Stimulated activated CD8-positive, alpha-beta memory T cell treated with anti-CD3 and anti-CD28 coated beads, Interleukin-15, amount 100 ng/mL, for 24 hours (primary cell): ENCODE data around the gene DNAH10.
"Not testable (repeated sequence)": the region's sequence is repeated elsewhere in the genome, so short reads cannot be mapped to it uniquely, and the experiment has no call there.

Experiments
- DNase-seq: peaks from one replicate; pipeline ENCODE4 v3.0.0-alpha.2; 2020; ENCODE audit warnings: low read depth

DNAH10 gene

GRCh38 chr12:123934829-123935228 lies 172.7 kb downstream of the DNAH10 start:
- no peak for DNase-seq

GRCh38 chr12:123935956-123936355 lies 173.9 kb downstream of the DNAH10 start:
- DNase-seq = no peak

DNA sequence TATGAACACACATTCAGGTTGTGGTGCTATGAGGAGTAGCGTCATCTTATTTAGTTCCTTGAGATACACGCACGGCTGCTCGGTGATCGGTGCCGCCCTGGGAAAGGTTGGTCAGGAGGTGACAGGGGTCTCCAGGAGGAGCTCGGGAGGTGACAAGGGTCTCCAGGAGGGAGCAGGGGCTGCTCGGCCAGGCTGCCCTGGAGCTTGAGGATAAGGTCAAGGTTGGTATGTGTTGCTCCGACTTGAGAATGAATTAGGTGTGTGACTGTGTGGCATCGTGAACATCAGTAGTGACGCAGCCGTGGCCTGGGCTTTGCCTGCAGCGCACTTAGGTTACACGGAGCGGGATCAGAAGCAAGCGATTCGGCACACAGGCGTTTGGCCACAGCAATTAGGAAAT lies 174.4 kb downstream of the DNAH10 start:
- DNase-seq = no peak

- DNase-seq = no peak
Measured at GRCh38 chr12:123936956-123937706, 175.0 kb downstream of the DNAH10 start.

- no peak for DNase-seq
Measured at GRCh38 chr12:123937707-123938591, 175.8 kb downstream of the DNAH10 start.

DNA sequence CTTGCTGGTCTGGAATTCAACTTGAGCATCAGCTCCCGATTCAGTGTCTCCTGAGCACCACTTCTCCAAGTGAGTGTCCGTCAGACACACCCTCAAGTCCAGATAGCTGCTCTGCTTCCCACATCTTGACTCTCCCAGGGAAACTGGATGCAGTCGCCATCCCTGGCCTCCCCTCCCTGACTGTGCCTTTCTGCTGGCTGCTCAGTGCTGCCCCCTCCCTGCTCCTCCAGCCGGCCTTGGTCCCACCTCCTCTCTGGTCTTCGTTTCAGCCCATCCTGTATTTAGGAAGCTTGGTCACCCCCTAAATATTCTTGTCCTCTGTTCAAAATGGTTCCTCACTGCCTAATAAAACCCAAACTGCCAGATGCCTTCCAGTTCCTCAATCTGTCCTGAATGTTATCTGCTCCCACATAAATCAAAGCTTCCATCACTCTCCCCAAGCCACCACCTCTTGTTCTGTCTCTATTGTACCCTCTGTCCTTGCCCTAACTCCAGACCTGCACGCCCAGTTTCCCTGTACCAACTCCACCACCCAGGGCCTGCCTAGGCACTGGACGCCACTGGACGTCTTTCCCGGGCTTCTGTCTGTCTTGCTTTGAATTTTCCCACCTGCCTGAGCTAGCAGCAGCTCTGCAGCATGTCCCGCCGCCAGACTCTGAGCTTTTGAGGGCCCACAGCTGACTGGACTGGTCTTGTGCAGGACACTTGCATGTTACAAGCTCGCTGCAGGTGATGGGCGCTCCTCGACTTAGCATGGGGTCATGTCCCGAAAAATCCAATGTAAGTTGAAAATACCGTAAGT lies 176.8 kb downstream of the DNAH10 start:
- DNase-seq = no peak

GRCh38 chr12:123939716-123940626 lies 177.9 kb downstream of the DNAH10 start:
- no peak for DNase-seq

DNA sequence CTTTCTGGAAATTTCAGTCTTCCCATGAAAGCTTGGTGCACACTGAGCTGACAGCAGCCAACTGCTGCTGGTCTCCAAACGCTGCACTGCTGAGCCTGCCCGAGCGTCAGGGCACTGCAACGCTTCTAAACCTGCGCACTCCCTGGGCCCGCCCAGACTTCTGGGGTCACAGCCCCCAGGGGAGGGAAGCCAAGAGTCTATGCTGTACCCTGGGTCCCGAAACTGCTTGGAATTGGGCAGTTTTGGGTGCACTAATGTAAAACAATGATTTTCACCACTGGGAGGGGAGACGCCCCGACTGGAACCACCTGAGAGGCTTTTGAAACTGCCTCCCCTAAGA lies 178.5 kb downstream of the DNAH10 start:
- no peak for DNase-seq

- no peak for DNase-seq
Measured at GRCh38 chr12:123941000-123941399, 178.9 kb downstream of the DNAH10 start.

DNA sequence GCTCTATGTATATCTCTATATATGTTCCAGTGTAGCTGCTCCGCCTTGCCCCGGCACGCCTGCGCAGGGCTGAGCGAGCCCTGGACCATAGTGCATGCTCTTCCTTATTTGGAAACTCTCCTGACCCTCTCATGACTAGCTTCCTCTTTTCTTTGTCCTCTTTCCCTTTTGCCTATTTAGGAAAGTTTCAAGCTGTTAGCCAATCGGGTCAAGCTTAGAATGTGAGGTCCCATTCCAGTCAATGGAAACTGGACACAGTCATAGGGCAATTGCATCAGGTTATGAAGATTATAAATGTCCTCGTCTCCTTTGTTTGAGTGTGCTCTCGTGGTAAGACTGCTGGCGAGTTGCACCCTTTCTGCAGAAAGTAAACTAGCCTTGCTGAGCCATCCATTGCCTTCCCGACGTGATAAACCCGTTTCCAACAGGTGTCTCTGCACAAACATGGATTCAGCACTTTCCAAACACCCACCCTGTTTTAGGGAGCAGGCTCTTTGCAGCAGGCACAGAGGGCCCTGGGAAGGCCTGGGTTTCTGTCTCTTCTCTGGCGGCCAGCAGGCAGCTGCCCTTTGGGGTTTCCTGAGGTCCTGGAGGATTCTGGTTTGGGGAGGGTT lies 179.6 kb downstream of the DNAH10 start:
- DNase-seq = no peak

DNA sequence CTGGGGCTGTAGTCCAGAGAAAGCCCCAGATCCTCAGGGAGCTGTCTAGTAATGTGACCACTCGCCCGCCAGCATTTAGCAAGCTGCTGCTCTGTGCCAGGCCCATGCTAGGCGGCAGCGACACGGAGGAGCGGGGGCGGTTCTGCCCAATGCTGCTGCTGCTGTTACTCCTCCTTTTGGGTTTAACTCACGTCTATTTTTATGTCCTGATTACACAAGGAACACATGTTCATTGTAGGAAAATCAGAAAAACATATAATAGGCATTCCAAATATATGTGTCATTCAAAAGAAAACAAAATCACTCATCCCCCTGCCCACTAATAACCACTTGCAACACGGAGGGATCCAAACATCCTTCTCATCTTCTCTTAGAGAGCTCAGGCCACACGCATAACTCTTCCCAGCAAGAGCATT lies 180.1 kb downstream of the DNAH10 start:
- no peak for DNase-seq

- no peak for DNase-seq
Measured at GRCh38 chr12:123942911-123943648, 181.0 kb downstream of the DNAH10 start.

DNA sequence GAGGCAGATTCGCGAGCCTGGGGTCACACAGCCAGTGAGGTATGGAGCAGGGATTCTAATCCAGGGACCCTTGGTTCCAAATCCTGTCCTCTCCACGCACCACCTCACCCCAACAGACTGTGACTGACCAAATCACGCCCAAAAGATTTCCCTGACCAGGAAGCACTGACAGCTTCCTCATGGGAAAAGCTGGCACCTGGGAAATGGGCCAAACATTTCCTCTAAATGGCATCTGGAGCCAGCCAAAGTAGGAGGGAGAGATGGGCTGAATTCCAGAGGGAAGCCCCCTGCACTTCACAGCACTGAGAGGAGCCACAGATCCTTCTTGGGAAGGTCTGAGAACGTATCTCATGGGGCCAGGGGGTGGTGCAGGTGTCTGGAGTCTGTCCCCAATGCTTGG lies 181.7 kb downstream of the DNAH10 start:
- no peak for DNase-seq

DNA sequence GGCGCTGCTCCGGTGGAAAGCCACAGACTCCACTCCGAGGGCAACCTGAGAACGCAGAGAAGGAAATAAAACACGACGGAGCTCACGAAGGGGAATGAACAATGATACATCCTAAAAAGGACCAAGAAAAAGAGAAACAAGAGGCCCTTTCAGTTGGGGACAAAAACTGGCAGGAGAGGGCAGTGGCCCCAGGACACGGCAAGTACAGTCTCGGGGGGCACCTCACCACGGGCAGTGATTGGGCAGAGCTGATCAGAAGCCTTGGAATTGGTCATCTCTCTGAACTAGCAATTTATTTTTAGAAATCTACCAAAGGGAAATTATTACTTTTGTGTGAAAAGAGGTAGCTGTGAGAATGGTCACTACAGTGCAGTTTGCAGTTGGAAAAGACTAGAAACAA lies 182.6 kb downstream of the DNAH10 start:
- no peak for DNase-seq

DNA sequence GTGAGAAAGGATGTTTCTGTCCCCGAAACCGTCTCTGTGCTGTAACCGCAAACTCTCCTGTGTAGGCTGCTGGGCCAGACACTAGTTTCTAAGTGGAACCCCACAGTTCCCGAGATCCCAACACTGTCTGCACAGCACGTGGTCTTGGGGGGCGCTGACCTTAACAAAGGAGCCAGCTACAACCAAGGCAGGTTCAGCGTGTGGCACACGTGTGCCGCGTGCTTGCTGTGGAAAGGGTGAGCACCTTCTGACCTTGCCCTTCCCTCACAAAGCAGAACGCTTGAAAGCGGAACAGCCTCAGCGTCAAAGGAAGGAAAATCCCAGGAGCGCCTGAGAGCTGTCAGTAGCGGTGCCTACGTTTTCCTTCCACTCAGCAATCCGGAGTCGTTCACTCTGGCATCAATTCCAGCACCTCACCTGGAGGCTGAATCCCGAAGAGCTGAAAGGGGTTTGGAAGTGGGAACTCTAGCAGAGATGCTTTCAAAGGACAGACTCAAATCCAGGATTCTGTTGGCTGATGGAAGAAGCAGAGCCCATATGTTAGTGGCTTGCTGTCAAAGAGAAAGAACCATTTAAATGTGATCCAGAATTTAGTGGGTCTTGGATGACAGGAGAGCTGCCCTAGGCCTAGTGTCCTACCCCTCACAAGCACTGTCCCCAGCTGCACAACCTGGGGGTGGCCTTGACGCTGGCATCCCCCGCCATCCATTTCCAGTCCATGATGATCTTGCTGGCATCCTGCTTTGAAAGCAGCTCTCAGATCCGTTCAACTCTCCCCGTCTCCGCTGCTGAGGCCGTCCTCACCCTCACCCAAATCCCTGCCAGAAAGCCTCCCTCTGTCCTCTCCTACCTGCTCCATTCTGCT lies 183.4 kb downstream of the DNAH10 start:
- no peak for DNase-seq

GRCh38 chr12:123946152-123946515 lies 184.0 kb downstream of the DNAH10 start:
- DNase-seq = no peak

GRCh38 chr12:123946516-123947505 lies 184.7 kb downstream of the DNAH10 start:
- DNase-seq = not testable (repeated sequence)

DNA sequence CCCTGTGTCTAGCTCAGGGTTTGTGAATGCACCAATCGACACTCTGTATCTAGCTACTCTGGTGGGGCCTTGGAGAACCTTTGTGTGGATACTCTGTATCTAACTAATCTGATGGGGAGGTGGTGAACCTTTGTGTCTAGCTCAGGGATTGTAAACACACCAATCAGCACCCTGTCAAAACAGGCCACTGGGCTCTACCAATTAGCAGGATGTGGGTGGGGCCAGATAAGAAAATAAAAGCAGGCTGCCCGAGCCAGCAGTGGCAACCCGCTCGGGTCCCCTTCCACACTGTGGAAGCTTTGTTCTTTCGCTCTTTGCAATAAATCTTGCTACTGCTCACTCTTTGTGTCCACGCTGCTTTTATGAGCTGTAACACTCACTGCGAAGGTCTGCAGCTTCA lies 185.4 kb downstream of the DNAH10 start:
- not testable (repeated sequence) for DNase-seq
